SK-MEL-5 (cell line): Measurements from ENCODE around the gene GLYR1. TPM values are rescaled to one million over a fixed set of nuclear protein-coding genes. Genes with fewer than 3 reads are reported as not detected.
"Not testable (repeated sequence)": the region's sequence is repeated elsewhere in the genome, so short reads cannot be mapped to it uniquely, and the experiment has no call there.

Source experiments
- DNase-seq: peaks from one replicate; pipeline ENCODE4 v3.0.0-alpha.2; 2016; ENCODE audit warnings: low read depth, low spot score
- in situ Hi-C: cut with HindIII; loops from 2 replicates; pipeline ENCODE4 v1.10.0; 2016; ENCODE audit warnings: low sequenced_read_pairs, high pct_unique_total_duplicates, low pct_unique_long_range_greater_than_20kb
- total RNA-seq: library from RNA; depleted of rRNA; stranded (reverse); fragments of >200 nt; shearing (Covaris generic); gene quantifications from 2 replicates; pipeline ENCODE4 v1.2.3, GENCODE V29; 2014

Gene GLYR1
- total RNA-seq, 1 experiment from 2014 or later, result 27.9 TPM

DNA sequence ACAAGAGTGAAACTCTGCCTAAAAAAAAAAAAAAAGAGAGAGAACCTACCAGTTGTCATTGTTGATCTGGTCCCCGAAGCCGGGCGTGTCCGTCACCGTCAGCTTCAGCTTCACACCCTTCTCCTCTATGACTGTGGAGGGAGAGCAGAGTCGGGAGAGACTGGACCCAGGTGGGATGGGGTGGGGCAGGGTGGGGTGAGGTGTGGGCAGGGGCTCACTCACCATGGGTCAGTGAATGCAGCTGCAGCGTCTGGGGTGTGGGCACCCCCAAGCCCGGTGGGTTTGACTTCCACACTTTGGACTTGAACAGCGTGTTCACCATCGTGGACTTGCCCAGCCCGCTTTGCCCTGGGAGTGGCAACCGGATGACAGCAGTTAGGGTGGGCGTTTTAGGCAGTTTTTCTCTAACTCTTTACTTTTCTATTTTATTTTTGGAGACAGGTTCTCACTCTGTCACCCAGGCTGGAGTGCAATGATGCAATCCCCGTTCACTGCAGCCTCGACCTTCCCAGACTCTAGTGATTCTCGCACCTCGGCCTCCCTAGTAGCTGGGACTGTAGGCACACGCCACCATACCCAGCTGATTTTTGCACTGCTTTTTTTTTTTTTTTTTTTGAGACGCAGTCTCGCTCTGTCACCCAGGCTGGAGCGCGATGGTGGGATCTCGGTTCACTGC is 61.2 kb downstream of the GLYR1 start:
- no peak for DNase-seq
- in situ Hi-C loops, result no loop called here

DNA sequence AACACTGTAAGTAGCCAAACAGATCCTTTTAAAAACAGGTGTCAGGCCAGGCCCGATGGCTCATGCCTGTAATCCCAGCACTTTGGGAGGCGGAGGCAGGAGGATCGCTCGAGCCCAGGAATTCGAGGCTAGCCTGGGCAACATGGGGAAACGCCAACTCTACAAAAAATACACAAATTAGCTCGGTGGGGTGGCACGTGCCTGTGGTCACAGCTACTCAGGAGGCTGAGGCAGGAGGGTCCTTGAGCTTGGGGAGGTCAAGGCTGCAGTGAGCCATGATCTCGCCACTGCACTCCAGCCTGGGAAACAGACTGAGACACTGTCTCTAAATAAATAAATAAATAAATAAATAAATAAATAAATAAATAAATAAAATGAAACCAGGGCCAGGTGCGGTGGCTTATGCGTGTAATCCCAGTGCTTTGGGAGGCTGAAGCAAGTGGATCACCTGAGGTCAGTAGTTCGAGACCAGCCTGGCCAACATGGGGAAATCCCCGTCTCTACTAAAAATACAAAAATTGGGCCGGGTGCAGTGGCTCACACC is 62.6 kb downstream of the GLYR1 start:
- DNase-seq, in situ Hi-C loops: not testable (repeated sequence)

DNA sequence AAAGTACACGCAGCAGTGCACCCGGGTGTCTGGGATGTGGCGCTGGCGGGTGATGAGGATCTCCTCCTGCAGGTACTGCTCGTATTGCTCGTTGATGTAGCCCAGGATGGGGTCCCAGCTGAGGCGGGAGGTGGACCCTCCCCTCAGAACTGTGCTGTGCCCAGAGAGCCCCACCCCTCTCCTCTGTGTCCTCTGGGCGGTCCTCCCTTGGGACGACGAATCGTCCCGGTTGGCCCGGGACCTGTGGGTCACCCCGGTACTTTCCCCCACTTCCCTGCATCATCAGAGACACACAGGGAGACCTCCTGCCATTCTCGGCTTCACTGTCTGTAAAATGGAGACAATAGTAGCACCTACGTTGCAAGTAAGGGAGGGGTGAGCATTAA is 63.1 kb downstream of the GLYR1 start:
- in situ Hi-C loops, result no loop called here
- DNase-seq, result no peak

DNA sequence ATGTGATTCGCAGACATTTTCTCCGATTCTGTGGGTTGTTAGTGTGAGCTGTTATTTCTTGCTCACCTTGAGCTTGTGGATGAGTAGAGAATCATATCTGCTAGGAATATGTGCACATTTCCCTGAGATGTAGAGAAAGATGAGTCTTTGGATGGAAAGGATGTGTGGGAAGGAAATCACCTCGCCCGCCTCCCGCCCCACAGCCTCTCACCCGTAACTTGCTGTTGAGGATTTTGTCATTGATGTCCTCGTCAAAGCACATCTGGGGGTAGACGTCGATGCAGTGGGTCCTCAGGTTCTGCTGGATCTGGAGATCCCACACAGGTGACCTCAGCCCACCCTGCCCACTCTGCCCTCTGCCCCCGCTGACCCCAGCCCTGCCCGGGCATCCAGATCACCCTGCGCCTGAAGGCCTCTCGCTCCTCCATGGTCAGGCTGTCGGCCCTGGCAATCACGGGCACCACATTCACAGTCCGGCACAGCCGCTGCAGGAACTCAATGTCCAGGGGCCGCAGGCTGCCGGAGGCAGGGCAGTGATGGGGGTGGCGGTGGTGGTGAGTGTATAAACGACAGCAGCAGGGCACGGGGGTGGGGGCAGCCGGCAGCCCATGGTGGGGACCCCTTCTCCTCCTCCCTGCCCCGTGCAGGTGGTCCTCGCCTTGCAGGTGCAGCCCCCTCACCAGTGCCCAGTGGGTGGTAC is 63.7 kb downstream of the GLYR1 start:
- in situ Hi-C loops, result no loop called here
- no peak for DNase-seq

DNA sequence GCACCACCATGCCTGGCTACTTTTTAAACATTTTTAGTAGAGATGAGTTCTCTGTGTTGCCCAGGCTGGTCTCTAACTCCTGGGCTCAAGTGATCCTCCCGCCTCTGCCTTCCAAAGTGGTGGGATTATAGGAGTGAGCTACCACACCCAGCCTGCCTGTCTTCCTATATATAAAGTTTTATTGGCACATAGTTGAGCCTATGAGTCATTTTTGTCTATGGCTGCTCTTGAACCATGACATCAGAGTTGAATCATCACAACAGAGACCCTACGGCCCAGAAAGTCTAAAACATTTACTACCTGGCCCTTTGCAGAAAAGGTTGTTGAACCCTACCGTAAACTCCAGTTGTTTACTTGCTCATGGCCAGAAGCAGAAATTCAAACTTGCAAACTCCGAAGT is 66.9 kb downstream of the GLYR1 start:
- DNase-seq, result no peak
- in situ Hi-C loops, result no loop called here

GRCh38 chr16:4778050-4778392 is 69.1 kb downstream of the GLYR1 start:
- no peak for DNase-seq
- in situ Hi-C loops, result no loop called here

DNA sequence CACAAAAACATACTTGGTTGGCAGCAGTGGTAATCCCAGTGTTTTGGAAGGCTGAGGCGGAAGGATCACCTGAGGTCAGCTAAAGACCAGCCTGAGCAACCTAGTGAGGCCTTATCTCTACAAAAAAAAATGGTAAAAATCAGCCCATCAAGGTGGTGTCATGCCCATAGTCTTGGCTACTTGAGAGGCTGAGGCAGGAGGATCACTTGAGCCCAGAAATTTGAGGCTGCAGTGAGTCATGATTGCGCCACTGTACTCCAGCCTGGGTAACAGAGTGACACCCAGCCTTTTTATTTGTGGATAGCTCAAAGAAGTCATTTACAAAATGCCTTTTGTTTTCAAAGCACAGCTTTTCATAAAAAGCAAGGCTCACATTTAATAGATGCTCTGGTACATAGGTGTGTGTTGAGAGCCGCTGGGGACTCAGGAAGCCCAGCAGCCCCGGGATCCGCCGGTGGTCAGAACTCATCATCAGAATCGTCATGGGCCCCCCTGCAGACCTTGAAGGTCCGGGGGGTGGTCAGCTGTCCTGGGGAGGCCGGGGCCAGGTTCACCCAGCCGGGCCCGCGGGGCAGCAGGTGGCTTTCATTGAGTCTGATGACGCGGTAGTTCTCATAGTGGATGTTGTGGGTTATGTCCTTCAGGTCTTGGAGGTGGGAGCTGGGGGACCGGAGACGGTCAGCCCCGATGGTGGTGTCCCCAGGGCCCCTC is 69.6 kb downstream of the GLYR1 start:
- DNase-seq, result no peak
- in situ Hi-C loops, result no loop called here

GRCh38 chr16:4776141-4776705 is 70.9 kb downstream of the GLYR1 start:
- no peak for DNase-seq
- in situ Hi-C loops, result no loop called here

- in situ Hi-C loops, result no loop called here
- DNase-seq, result no peak
Measured at GRCh38 chr16:4775005-4775404, 72.1 kb downstream of the GLYR1 start.

GRCh38 chr16:4772351-4772750 is 74.7 kb downstream of the GLYR1 start:
- in situ Hi-C loops, result no loop called here
- DNase-seq, result no peak

DNA sequence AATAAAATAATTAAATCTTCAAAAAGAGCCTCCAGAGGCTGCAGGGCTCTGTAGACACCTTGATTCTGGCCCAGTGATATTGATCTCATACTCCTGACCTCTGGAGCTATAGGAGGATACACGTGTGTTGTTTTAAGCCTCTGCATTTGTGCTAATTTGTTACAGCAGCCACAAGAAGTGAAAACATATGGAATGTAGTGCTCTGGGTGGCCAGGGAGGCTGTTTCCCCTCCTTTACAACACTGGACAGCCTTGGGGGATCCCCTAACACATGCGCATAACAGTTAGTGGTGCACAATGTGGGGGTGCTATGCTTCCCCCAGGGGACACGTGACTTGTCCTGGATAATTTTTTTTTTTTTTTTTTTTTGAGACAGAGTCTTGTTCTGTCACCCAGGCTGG is 75.4 kb downstream of the GLYR1 start:
- in situ Hi-C loops, result no loop called here
- DNase-seq, result no peak

GRCh38 chr16:4769306-4769638 is 77.8 kb downstream of the GLYR1 start:
- in situ Hi-C loops, result no loop called here
- DNase-seq, result no peak

DNA sequence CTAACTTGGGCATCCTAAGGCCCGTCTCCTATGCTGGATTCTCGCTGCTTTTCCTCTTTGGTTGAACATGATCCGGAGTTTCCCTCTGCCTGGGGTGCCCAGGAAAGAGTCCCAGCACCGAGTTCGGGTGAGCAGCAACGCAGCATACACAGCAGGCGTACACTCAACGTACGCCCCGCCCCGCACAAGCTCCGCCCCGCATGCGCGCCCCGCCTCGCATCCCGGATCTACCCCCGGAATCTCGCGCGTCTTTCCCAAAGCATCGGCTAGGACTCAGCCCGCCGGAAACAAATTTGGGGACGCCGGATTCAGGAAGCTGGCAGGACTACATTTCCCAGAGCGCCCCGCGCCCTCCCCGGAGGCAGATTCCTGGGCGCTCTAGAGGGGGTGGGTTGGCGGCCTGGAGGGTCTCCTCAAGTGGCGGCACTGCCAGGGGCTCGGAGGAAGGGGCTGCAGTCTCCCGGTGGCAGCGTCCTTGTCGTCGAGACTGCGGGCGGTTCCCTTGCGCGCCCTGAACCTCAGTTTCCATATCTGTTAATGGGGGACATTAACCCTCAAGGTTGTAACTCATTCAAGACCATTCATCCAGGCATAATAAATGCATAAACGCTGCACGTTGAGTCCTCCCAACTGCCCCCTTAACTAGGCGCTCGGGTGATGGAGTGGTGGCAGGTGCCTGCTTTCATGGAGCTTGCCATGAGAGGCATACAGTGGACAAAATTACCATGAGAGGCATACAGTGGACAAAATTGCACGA is 78.4 kb downstream of the GLYR1 start:
- peak; percentile 96 for DNase-seq
- in situ Hi-C loops, result no loop called here

DNA sequence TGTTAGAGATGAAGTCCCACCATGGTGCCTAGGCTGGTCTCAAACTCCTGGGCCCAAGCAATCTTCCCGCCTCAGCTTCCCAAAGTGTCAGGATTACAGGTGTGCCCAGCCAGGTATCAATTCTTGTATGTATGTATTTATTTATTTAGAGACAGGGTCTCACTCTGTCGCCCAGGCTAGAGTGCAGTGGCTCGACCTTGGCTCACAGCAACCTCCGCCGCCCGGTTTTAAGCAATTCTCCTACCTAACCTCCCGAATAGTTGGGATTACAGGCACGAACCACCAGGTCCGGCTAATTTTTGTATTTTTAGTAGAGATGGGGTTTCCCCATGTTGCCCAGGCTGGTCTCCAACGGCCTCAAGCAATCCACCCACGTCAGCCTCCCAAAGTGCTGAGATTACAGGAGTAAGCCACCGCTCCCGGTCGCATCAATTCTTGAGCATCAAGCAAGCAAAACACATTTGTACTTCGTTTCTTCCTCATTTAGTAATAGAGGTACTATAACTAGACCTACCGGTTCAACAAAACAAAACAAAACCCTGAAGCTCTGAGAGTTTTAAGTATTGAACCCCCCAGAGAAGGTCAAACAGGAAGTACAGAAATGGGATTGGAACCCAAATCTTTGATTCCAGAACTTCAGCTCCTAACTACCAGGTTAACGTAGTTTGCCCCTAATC is 79.1 kb downstream of the GLYR1 start:
- peak; percentile 26 for DNase-seq
- in situ Hi-C loops, result no loop called here

DNA sequence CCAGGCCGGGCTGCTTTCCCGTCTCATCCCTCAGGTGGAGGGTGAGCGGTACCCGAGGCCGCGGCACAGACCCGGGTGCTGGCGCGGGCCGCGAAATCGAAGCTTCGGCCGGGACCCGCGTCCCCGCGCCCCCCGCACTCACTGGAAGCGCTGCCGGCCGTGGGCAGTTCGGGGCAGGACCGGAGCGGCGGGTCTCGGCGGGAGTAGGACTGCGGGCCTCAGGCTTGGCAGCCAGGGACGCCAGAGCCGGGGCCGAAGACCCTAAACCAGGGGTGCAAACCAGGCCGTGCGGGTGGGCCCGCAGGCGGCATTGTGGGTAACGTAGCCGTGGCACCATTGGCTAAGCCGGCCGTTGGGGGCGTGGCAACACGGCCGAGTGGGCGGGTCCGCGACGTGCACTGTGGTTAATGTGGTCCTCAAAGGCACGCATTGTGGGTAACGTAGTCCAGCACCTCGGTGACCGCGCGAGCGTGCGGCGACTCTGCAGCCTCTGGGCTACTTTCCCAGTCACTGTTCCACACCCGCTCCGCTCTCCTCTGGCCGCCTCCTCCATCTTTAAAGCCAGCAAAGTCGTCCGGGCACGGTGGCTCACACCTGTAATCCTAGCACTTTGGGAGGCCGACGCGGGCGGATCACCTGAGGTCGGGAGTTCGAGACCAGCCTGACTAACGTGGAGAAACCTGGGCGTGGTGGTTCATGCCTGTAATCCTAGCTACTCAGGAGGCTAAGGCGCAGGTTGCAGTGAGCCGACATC is 80.0 kb downstream of the GLYR1 start, which contains the start of gene ZNF500:
Gene ZNF500 (minus strand): TSS at position 288 of the 754 bp plus-strand sequence. CDS start 1,184 bp downstream, outside the sequence.
- peak; percentile 94 for DNase-seq
- in situ Hi-C loops, result no loop called here
